WI38 (cell line): ENCODE measurements around the gene SLC8B1.

Experiments used
- H3K4me3 ChIP-seq: 2 replicates; pipeline ENCODE4 v1.5.1; 2011; ENCODE audit warnings: low read depth, mild to moderate bottlenecking, control low read depth, low read length
- TF ChIP-seq, protein P1 (sequence below): IDR thresholded peaks from 2 replicates; pipeline ENCODE4 v1.5.1; 2012; ENCODE audit warnings: low read depth, mild to moderate bottlenecking, control low read depth, low read length

Gene SLC8B1

GRCh38 chr12:113260127-113260526 lies 74.8 kb downstream of the SLC8B1 start:
- TF ChIP-seq, protein P1, sequence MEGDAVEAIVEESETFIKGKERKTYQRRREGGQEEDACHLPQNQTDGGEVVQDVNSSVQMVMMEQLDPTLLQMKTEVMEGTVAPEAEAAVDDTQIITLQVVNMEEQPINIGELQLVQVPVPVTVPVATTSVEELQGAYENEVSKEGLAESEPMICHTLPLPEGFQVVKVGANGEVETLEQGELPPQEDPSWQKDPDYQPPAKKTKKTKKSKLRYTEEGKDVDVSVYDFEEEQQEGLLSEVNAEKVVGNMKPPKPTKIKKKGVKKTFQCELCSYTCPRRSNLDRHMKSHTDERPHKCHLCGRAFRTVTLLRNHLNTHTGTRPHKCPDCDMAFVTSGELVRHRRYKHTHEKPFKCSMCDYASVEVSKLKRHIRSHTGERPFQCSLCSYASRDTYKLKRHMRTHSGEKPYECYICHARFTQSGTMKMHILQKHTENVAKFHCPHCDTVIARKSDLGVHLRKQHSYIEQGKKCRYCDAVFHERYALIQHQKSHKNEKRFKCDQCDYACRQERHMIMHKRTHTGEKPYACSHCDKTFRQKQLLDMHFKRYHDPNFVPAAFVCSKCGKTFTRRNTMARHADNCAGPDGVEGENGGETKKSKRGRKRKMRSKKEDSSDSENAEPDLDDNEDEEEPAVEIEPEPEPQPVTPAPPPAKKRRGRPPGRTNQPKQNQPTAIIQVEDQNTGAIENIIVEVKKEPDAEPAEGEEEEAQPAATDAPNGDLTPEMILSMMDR: no peak
- no peak overlapping the region for H3K4me3 ChIP-seq

GRCh38 chr12:113257564-113257963 lies 77.3 kb downstream of the SLC8B1 start:
- TF ChIP-seq, protein P1: no peak
- H3K4me3 ChIP-seq: no peak overlapping the region

DNA sequence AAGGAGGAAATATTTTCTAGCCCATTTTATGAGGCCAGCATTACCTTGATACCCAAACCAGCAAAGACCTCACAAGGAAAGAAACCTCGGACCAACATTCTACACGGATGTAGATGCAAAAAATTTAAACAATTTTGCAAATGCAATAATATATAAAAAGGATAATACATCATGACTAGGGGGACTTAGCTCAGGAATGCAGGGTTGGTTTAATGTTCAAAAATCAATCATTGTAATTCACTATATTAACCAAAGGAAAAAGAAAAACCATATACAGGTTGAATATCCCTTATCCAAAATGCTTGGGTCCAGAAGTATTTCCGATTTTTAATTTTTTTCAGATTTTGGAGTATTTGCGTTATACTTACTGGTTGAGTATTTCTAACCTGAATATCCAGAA lies 80.6 kb downstream of the SLC8B1 start:
- TF ChIP-seq, protein P1: no peak
- H3K4me3 ChIP-seq: no peak overlapping the region

- TF ChIP-seq, protein P1: no peak
- H3K4me3 ChIP-seq: no peak overlapping the region
Observed at GRCh38 chr12:113253532-113254285, 81.2 kb downstream of the SLC8B1 start.

DNA sequence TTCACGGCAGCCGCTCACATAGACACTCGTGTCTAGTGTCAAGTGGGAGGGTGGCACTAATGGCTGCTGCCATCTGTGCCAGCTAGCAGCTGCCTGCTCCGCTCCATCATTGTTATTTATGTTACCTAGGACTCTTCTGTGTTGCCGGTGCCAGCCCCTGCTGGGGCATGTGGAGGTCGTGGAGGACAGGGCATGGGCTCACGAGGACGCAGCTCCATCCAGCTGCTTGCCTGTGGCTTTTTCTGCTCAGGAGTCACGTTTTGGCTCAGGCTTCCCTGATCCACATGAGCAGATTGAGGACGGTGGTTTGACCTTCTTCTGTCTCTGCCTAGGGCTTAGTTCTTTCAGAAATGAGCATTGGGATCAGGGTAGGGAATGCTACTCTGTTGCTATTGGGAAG lies 82.4 kb downstream of the SLC8B1 start:
- H3K4me3 ChIP-seq: no peak overlapping the region

DNA sequence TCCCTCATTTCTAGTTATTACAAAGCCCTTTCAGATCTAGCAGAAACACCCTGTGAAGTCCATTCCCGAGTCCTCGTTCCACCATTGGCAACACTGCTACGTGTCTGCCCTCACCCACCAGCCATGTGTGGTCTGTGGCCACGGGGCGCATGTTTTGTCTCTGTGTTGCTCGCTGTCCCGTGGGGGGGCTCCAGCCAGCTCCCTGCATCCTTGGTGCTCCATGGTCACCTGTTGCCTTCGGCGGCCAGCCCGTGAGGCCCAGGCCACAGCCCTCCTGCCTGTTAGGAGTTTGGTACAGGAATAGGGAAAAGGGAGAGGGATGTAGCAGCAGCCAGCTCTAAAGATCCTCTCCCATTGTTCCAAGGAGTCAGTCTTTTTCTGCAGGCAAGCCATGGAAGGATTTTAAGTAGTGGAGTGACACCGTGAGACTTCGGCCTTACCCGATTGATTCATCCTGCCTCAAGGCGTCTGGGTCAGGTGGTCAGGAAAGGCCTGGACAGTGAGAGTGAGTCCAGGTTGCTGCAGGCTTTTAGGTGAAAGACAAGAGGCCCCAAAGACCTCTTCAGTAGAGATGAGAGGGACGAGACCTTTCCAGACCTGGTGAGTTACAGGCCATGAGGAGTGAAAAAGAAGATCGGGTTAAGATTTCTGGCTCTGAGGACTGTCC lies 83.4 kb downstream of the SLC8B1 start:
- no peak overlapping the region for H3K4me3 ChIP-seq
- TF ChIP-seq, protein P1: no peak

More for the DNA sequence above, 82.4 kb downstream of the SLC8B1 start:
- TF ChIP-seq, protein P1: no peak

- TF ChIP-seq, protein P1: no peak
- no peak overlapping the region for H3K4me3 ChIP-seq
Observed at GRCh38 chr12:113250045-113250444, 84.9 kb downstream of the SLC8B1 start.
